Middle frontal gyrus (tissue), 1 donor: ENCODE results near the gene OR51M1.

Experiments used
- DNase-seq: peaks from one replicate; pipeline ENCODE4 v3.0.0-alpha.2; 2015; ENCODE audit warnings: low spot score; ENCODE audit errors: extremely low spot score

Gene OR51M1

GRCh38 chr11:5384335-5384734 is 723 bp downstream of the OR51M1 start:
- DNase-seq, result no peak

- no peak for DNase-seq
Measured at GRCh38 chr11:5390210-5390609, 6.6 kb downstream of the OR51M1 start.

GRCh38 chr11:5394091-5394490 is 10.5 kb downstream of the OR51M1 start:
- no peak for DNase-seq

- no peak for DNase-seq
Measured at GRCh38 chr11:5398936-5399335, 15.3 kb downstream of the OR51M1 start.

GRCh38 chr11:5405173-5405572 is 21.6 kb downstream of the OR51M1 start:
- no peak for DNase-seq

GRCh38 chr11:5420993-5421392 is 37.4 kb downstream of the OR51M1 start:
- no peak for DNase-seq

- DNase-seq, result no peak
Measured at GRCh38 chr11:5421811-5422210, 38.2 kb downstream of the OR51M1 start, which contains the start of gene OR51Q1. Gene OR51Q1 (plus strand): TSS chr11:5422111. CDS start chr11:5422201, 90 bp downstream.

- no peak for DNase-seq
Measured at GRCh38 chr11:5423131-5423530, 39.5 kb downstream of the OR51M1 start.

- no peak for DNase-seq
Measured at GRCh38 chr11:5441414-5441813, 57.8 kb downstream of the OR51M1 start, which contains the start of gene OR51I1. Gene OR51I1 (minus strand): TSS chr11:5441514. CDS start chr11:5441514, 0 bp downstream.
